VCaP (cell line): ENCODE measurements around the gene SRP72.

Experiments used
- H3K27ac ChIP-seq: fragments of 450-650 bp; 2 replicates; pipeline ENCODE4 v1.5.1; 2017
- CTCF ChIP-seq: fragments of 450-650 bp; conservative IDR thresholded peaks from 2 replicates; pipeline ENCODE4 v1.5.1; 2017; ENCODE audit warnings: mild to moderate bottlenecking, moderate library complexity

SRP72 gene

DNA sequence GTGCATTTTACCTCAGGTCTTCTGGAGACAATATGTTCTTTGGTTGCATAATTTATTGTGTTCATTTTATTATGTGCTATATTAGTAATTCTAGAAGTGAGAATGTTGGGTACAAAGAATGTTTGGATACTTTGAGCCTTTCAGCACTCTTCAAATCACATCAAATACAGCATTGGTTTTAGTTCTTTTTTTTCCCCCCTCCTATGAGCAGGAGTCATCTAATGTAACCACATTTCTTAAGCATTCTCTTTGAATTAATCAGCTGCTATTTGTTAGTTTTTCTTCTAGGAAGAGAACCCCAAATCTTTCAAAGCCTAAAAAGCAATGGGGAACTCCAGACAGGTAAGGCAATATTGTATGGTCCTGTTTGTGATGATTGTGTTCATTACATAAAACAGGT is 84.9 kb downstream of the SRP72 start:
- no peak for TF ChIP-seq CTCF

More for the DNA sequence above, 84.9 kb downstream of the SRP72 start:
- no peak overlapping the region for H3K27ac ChIP-seq
